ENCODE results near the gene BDKRB1.

DNA sequence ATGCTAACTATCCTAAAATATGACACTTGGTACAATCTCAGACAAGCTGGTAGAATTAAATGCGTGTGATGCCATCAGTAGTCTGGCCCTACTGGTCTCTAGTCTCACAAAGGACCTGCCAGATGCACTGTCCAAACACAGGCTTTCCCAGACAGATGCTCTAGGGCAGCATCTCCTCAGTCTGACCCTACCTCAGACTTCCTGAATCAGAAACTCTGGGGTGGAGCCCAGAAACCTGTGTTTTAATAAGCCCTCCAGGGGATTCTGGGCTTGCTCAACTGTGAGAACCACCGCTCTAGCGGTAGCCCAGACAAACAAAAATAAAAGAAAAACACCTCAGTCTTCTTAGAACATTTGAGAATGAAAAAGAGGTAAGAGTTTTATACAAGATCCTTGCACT lies 48.0 kb downstream of the BDKRB1 start:
- TF ChIP-seq, protein P1, sequence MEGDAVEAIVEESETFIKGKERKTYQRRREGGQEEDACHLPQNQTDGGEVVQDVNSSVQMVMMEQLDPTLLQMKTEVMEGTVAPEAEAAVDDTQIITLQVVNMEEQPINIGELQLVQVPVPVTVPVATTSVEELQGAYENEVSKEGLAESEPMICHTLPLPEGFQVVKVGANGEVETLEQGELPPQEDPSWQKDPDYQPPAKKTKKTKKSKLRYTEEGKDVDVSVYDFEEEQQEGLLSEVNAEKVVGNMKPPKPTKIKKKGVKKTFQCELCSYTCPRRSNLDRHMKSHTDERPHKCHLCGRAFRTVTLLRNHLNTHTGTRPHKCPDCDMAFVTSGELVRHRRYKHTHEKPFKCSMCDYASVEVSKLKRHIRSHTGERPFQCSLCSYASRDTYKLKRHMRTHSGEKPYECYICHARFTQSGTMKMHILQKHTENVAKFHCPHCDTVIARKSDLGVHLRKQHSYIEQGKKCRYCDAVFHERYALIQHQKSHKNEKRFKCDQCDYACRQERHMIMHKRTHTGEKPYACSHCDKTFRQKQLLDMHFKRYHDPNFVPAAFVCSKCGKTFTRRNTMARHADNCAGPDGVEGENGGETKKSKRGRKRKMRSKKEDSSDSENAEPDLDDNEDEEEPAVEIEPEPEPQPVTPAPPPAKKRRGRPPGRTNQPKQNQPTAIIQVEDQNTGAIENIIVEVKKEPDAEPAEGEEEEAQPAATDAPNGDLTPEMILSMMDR (IDR thresholded peaks at IDR 0.05), result no peak
- TF ChIP-seq POLR2A (IDR thresholded peaks at IDR 0.05) (no peak), POLR2AphosphoS5 (IDR thresholded peaks at IDR 0.05) (no peak)

Data from prostate gland (tissue), 2 donors.